CD4-positive, alpha-beta T cell treated with Interferon gamma for 1 hour (primary cell): Measurements from ENCODE around the gene SP3.

Source experiments
- DNase-seq: peaks from one replicate; pipeline ENCODE4 v3.0.0-alpha.2; 2020

The SP3 gene

GRCh38 chr2:173884025-173884802 lies 81.0 kb downstream of the SP3 start:
- DNase-seq: peak; percentile 29

DNA sequence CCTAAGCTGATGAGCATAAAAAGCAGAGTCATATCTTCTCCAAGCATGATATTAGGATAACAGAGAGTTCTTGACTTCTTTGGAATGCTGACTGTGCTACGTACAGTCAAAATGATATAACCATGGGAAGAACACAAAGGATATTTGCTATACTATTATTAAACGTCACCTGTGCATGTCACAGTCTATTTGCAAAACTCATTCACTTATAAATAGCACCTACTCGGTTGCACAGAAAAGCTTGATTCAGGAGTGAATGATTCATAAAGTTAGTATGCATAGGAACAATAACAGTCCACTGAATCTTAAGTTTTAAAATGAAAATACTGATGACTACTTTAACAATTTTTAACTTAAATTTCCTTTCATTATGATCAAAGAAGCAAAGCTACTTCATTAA lies 83.3 kb downstream of the SP3 start:
- DNase-seq: no peak

DNA sequence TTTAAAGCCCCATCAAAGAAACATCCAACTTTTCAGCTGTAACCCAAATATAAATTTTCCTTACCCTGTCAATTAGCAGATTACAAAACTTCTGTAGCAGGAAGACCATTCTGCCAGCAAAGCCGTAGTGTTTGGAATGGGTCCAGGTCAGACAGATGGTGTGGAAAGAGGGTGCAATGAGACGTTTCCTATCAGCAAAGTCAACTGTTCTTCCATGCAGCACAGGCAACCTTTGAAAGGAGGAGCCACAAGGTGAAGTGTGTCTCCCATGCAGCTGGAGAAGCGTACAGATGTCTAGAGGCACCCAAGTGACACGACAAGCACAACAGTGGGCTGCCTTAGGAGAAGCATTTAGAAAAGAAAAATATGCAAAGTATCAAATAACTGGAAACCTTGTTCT lies 83.7 kb downstream of the SP3 start:
- DNase-seq: no peak

GRCh38 chr2:173880561-173880960 lies 84.6 kb downstream of the SP3 start:
- no peak for DNase-seq

DNA sequence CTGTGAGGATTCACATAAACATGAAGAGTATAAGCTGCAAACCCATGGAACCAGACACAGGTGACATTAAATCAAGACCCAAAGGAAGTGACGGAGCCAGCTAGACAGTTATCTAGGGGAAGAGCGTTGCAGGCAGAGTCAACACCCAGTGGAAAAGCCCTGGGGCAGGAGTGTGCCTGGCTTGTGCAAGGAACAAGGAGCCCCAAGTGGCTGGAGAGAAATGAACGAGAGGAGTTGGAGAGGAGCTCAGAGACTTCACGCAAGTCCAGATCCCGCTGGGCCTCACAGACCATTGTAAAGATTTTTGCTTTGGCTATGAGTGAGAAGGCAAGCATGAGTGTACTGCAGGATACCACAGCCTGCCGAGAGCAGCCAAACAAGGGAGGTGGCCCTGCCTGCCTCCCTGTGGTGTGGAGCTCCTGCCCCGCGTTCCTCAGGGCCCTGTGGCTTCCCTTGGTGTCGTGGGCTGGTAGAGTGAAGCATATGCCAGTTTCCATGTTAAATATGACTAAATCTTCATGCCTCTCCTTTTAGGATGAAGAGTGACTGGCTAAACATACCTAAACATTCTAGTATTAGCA lies 88.2 kb downstream of the SP3 start:
- DNase-seq: no peak

DNA sequence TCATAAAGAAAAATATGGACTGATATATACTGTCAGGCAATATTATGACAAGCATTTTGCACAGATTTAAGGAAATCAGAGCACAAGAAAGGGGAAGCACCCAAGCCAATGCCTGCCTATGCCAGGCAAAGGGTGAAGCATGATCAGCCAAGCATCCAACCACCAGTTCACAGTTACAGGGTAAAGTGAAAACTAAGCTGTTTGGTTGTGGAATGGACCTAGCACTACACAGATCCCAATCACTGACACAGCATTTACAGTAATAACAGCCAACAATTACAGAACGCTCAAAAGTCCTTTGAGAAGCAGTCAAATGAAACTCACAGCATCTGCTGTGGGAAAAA lies 90.3 kb downstream of the SP3 start:
- DNase-seq: peak; percentile 29

DNA sequence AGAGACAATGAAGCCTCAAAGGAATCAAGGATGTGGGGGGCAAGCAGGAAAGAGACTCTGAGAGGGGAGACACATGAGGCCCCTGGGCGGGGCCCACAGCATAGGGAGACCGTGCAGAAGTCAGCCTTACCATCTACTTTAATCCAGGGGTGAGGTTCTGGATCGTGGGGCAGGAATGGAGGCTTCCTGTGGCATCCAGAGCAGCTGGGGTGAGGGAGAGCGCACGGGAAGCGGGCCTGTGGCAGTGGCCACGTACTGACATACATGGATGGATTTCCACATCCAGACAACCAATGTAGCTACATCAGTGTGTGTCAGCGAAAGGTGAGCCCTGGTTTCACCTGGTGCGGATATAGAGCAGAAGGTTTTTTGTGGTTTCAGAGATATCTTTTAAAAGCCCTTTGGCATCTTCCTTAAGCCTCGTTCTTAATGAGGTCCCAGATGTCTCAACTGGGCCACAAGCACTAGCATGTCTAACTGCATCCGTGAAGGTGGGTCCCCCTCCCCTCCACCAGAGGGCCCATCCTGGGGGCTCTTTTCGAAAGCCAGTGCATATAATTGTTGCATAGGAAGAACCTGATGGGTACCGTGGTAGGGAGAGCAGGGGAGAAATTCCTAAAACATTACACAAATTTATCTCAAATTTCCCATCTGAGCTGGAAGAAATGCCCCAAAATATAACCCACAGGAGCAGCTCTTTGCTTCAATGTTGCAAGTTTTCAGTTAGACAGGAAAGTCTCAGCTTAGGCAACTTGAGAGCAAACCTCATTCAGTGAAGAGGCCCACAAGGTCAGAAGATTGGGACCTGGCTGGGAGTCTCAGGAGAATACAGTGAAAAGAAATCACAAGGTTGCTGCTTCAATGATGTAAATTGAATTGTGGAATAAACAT lies 90.9 kb downstream of the SP3 start:
- DNase-seq: no peak

DNA sequence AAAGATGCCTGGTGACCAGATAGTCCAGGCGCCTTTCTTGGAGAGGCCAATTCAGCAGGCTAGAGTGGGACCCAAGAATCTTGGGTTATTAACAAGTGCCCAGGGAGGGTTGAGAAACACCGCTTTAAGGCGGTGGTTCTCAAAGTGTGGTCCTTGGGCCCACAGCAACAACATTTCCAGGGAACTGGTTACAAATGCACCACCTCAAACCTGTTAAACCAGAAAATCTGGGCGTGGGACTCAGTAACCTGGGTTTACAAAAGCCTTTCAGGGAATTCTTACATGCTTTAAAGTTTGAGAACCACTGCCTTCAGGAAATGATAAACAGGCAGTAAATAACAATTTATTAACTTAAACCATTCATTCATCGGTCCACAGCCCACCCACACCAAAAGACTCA lies 92.5 kb downstream of the SP3 start:
- DNase-seq: no peak

GRCh38 chr2:173869244-173870229 lies 95.6 kb downstream of the SP3 start:
- no peak for DNase-seq

GRCh38 chr2:173868406-173868805 lies 96.8 kb downstream of the SP3 start:
- DNase-seq: no peak

DNA sequence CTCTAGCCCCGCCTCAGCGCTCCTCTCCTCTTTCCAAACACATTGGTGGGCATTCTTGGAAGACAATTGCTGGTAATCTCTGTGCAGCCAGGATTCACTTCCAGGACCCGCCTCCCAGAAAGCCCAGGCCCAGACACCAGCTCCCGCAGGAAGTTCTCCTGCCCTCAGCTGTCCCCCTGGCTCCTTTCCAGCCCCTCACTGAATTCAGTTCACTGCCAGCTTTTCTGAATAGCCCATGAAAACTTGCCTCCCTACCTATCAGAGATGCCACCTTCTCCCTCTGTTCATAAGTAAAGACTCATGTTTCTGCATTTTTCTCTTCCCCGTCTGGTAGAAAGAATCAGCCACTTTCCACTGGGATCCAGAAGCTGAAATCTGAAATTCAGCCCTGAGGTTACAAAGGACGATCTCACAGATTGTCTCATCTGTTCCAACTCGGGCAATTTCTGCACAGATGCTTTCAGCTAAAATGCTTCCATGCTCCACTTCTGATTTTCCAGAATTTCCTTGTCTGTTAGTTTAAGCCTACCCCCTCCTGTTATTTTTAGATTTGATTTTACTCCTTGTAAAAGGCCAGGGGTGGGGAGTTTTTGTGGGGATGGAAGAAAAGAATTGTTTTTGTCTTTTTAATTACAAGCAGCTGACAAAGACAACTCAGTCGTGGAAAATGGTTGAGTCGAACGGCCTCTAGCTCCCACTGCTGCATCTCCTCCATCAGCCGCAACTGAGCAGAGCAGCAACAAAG lies 98.1 kb downstream of the SP3 start:
- no peak for DNase-seq

- no peak for DNase-seq
These were observed 99.0 kb downstream of the SP3 start for GRCh38 chr2:173865971-173866873.

- DNase-seq: no peak
These were observed 102.5 kb downstream of the SP3 start for GRCh38 chr2:173862612-173863217.

GRCh38 chr2:173860566-173860965 lies 104.6 kb downstream of the SP3 start:
- DNase-seq: no peak

DNA sequence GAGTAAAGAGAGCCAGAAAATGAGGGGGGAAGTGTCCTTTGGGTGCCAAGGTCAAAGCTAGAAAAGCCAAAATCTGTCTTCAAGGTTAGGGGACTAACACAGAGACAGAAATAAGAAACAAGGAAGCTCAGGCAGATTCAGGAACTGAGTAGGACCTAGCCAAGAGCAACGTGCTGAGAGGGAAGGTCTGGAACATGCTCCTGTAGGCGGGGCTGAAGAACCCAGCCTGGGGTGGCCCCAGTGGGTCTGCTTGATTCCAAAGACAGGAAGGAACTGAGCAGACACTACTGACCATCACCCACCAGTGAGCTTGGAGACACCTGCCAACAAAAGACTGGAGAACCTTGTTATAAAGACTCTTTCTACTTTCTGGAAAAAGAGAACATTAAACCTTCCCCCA lies 105.1 kb downstream of the SP3 start:
- no peak for DNase-seq

DNA sequence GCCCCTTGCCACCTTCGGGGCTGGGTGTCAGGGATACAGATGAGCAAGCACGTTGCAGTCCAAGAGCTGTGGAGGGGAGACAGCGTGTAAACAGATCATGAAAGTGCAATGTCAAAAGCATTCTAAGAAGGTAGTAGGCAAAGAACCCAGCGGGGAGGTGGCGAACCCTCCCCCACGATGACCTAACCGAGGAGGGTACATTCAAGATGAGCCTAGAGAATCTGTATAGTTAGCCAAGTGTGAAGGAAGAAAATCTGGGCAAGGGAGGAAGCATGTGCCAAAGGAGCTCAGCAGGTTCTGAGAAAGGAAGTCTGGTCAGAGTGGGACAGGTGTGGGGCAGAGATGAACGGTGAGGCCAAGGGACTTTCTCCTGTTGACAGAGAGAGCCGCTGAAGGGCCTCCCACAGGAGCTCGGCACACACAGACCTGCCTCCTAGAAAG lies 106.9 kb downstream of the SP3 start:
- no peak for DNase-seq
